Measurements from ENCODE around the gene SLC1A4.

DNA sequence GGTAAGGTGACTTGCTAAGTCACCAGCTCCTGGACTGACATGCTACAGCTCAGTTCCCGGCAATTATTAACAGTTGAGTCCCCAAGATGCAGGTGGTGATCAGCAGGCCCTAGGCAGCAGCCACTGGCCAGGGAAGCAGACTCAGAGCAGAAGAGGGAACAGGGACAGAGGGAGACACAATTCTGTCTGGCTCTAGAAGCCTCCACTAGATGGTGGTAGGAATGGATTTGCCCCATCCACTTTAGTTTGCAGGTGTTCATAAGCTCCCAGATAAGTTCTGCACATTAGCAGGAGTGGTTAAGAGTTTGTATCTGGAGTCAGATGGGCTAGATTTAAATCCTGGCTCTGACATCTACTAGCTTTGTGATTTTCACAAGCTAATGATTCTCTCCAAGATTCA, 25.5 kb upstream of the SLC1A4 start:
- TF ChIP-seq EZH2 (IDR thresholded peaks at IDR 0.05), result no peak
- TF ChIP-seq POLR2AphosphoS5 (IDR thresholded peaks at IDR 0.05; ENCODE audit: borderline replicate concordance, low read depth, low read length), result no peak

Data from SK-N-MC (cell line).